H1 (cell line): Measurements from ENCODE around the gene COG3. TPM values are rescaled to one million over a fixed set of nuclear protein-coding genes. Genes with fewer than 3 reads are reported as not detected.

Source experiments
- CTCF ChIA-PET: fragments of 300-600 bp; sonication (Branson Sonifier 250); formaldehyde crosslinking; loops from one replicate; lab custom pipeline; 2021; ENCODE audit not compliant: partially characterized antibody; lab: Charles Lee
- POLR2A ChIA-PET: fragments of 300-600 bp; sonication (Branson Sonifier 250); formaldehyde crosslinking; loops from one replicate; lab custom pipeline; 2021; ENCODE audit warnings: inconsistent platforms; ENCODE audit not compliant: partially characterized antibody; lab: Charles Lee
- DNase-seq, 2 experiments: peaks; one replicate each; pipeline versions ENCODE4 v3.0.0 to v3.0.0-alpha.2; 2010 to 2022; ENCODE audit warnings: low spot score in 2 of 2, low read depth in 1 of 2, mixed read lengths in 1 of 2
- FAIRE-seq: peaks from 2 replicates; lab custom pipeline; 2011; peaks lifted over from hg19 to GRCh38; lab: Jason Lieb, UNC
- H2AFZ ChIP-seq: 2 replicates; pipeline ENCODE4 v1.8.1; 2012; ENCODE audit warnings: low read length, inconsistent platforms
- H2AK5ac ChIP-seq: 2 replicates; pipeline ENCODE4 v1.6.1; 2013; ENCODE audit warnings: low read depth, low read length
- H2BK120ac ChIP-seq: replicated peaks from 2 replicates; pipeline ENCODE3; 2013; ENCODE audit warnings: low read depth, low read length, inconsistent platforms
- H2BK12ac ChIP-seq: 2 replicates; pipeline ENCODE4 v1.6.1; 2013; ENCODE audit warnings: low read depth, low read length
- H2BK15ac ChIP-seq: 2 replicates; pipeline ENCODE4 v1.6.1; 2013; ENCODE audit warnings: low read length
- H2BK20ac ChIP-seq: 2 replicates; pipeline ENCODE4 v1.6.1; 2013; ENCODE audit warnings: low read length
- H2BK5ac ChIP-seq: 2 replicates; pipeline ENCODE4 v1.6.1; 2013; ENCODE audit warnings: low read depth, low read length
- H3K14ac ChIP-seq: 2 replicates; pipeline ENCODE4 v1.6.1; 2013; ENCODE audit warnings: inconsistent platforms; ENCODE audit not compliant: insufficient read length
- H3K18ac ChIP-seq: 2 replicates; pipeline ENCODE4 v1.6.1; 2013; ENCODE audit warnings: low read length; ENCODE audit errors: extremely low read depth
- H3K23ac ChIP-seq: 2 replicates; pipeline ENCODE4 v1.6.1; 2013; ENCODE audit warnings: inconsistent platforms; ENCODE audit not compliant: insufficient read length
- H3K23me2 ChIP-seq: 2 replicates; pipeline ENCODE4 v1.6.1; 2013; ENCODE audit warnings: low read depth, low read length
- H3K27ac ChIP-seq: 2 replicates; pipeline ENCODE4 v1.6.1; 2011; ENCODE audit warnings: low read depth, low read length, inconsistent platforms
- H3K27me3 ChIP-seq, 4 experiments: replicated peaks in 1 of 4; 1 replicate in 1 of 4; 2 replicates in 3 of 4; pipeline versions ENCODE4 v1.6.1 to v1.8.1; 2011 to 2013; ENCODE audit warnings: low read length in 3 of 4, mild to moderate bottlenecking in 3 of 4, inconsistent platforms in 2 of 4, mixed read lengths in 2 of 4, moderate library complexity in 1 of 4; ENCODE audit not compliant: control insufficient read depth in 3 of 4, insufficient read depth in 3 of 4; ENCODE audit errors: extremely low read depth in 1 of 4
- H3K36me3 ChIP-seq, 4 experiments: 2 replicates each; pipeline versions ENCODE4 v1.6.1 to v1.8.1; 2011 to 2013; ENCODE audit warnings: mild to moderate bottlenecking in 4 of 4, low read length in 3 of 4, moderate library complexity in 2 of 4, control low read depth in 1 of 4, inconsistent platforms in 1 of 4; ENCODE audit not compliant: insufficient read depth in 4 of 4, control insufficient read depth in 2 of 4
- H3K4ac ChIP-seq: replicated peaks from 2 replicates; pipeline ENCODE3; 2013; ENCODE audit warnings: low read length, low read depth, mixed read lengths, inconsistent platforms; ENCODE audit not compliant: insufficient read length
- H3K4me1 ChIP-seq, 4 experiments: replicated peaks in 1 of 4; 1 replicate in 1 of 4; 2 replicates in 3 of 4; pipeline versions ENCODE4 v1.6.1 to v1.8.1; 2011 to 2013; ENCODE audit warnings: low read length in 3 of 4, inconsistent platforms in 2 of 4, mixed read lengths in 1 of 4; ENCODE audit not compliant: insufficient read depth in 4 of 4, control insufficient read depth in 3 of 4
- H3K4me2 ChIP-seq, 2 experiments: 2 replicates each; pipeline versions ENCODE4 v1.6.1 to v1.8.1; 2011 to 2013; ENCODE audit warnings: low read depth in 2 of 2, low read length in 2 of 2, control low read depth in 1 of 2, inconsistent platforms in 1 of 2, mild to moderate bottlenecking in 1 of 2; ENCODE audit not compliant: insufficient read depth in 1 of 2
- H3K4me3 ChIP-seq, 4 experiments: fragments of 200-600, 300-600 bp in 1 of 4; sonication (generic), shearing (Covaris generic), sonication (Bioruptor Twin) in 1 of 4; 2 replicates each; pipeline versions ENCODE4 v1.5.1 to v1.8.1; 2011 to 2016; ENCODE audit warnings: low read length in 4 of 4, low read depth in 3 of 4, control low read depth in 2 of 4, inconsistent platforms in 2 of 4, mild to moderate bottlenecking in 2 of 4, mixed read lengths in 1 of 4, moderate library complexity in 1 of 4; ENCODE audit not compliant: insufficient read depth in 2 of 4; ENCODE audit errors: extremely low read depth in 1 of 4
- H3K56ac ChIP-seq: replicated peaks from 2 replicates; pipeline ENCODE3; 2013; ENCODE audit warnings: low read depth, mild to moderate bottlenecking, mixed read lengths, low read length, inconsistent platforms; ENCODE audit not compliant: insufficient read length
- H3K79me1 ChIP-seq: 2 replicates; pipeline ENCODE4 v1.6.1; 2013; ENCODE audit warnings: low read depth, low read length, control low read depth
- H3K79me2 ChIP-seq, 2 experiments: 2 replicates each; pipeline versions ENCODE4 v1.6.1 to v1.8.1; 2012 to 2013; ENCODE audit warnings: low read length in 2 of 2, mild to moderate bottlenecking in 2 of 2, inconsistent platforms in 1 of 2; ENCODE audit not compliant: insufficient read depth in 2 of 2, control insufficient read depth in 1 of 2
- H3K9ac ChIP-seq, 4 experiments: replicated peaks in 1 of 4; 1 replicate in 1 of 4; 2 replicates in 3 of 4; pipeline versions ENCODE4 v1.6.1 to v1.8.1; 2011 to 2013; ENCODE audit warnings: low read depth in 3 of 4, low read length in 3 of 4, control low read depth in 2 of 4, mild to moderate bottlenecking in 2 of 4, moderate library complexity in 2 of 4, inconsistent platforms in 1 of 4; ENCODE audit errors: extremely low read depth in 1 of 4
- H3K9me3 ChIP-seq, 2 experiments: 2 replicates each; pipeline versions ENCODE4 v1.6.1 to v1.8.1; 2012 to 2013; ENCODE audit warnings: mild to moderate bottlenecking in 2 of 2, moderate library complexity in 2 of 2, control low read depth in 1 of 2, inconsistent platforms in 1 of 2, low read depth in 1 of 2, low read length in 1 of 2, mixed read lengths in 1 of 2; ENCODE audit not compliant: insufficient read depth in 2 of 2
- H4K20me1 ChIP-seq, 2 experiments: replicated peaks in 1 of 2; 2 replicates each; pipeline versions ENCODE3 to v1.8.1; 2011 to 2013; ENCODE audit warnings: inconsistent platforms in 2 of 2, low read length in 2 of 2, mild to moderate bottlenecking in 1 of 2; ENCODE audit not compliant: insufficient read depth in 2 of 2, control insufficient read depth in 1 of 2
- H4K5ac ChIP-seq: 2 replicates; pipeline ENCODE4 v1.6.1; 2013; ENCODE audit warnings: low read length, low read depth, mixed read lengths, inconsistent platforms; ENCODE audit not compliant: insufficient read length
- H4K8ac ChIP-seq: 2 replicates; pipeline ENCODE4 v1.8.0; 2013; ENCODE audit warnings: mild to moderate bottlenecking, moderate library complexity, low read length, inconsistent platforms; ENCODE audit not compliant: insufficient read depth; ENCODE audit errors: extremely low read depth
- H4K91ac ChIP-seq: replicated peaks from 2 replicates; pipeline ENCODE3; 2013; ENCODE audit warnings: low read length, mixed read lengths, inconsistent platforms; ENCODE audit not compliant: insufficient read length
- CBX5 ChIP-seq: fragments of 300-800, 300-1000 bp; sonication (generic); IDR thresholded peaks from 2 replicates; pipeline ENCODE4 v1.7.1; 2016; ENCODE audit warnings: antibody characterized with exemption, low read length, low read depth
- CBX8 ChIP-seq: fragments of 300-800, 300-1000 bp; sonication (generic); IDR thresholded peaks from 2 replicates; pipeline ENCODE4 v1.7.1; 2016; ENCODE audit warnings: low read depth, low read length, borderline replicate concordance
- EP300 ChIP-seq, 2 experiments: IDR thresholded peaks; 1 replicate in 1 of 2; 2 replicates in 1 of 2; pipeline ENCODE4 v1.6.1; 2011 to 2012; ENCODE audit warnings: low read depth in 2 of 2, low read length in 2 of 2, mild to moderate bottlenecking in 2 of 2, borderline replicate concordance in 1 of 2, inconsistent platforms in 1 of 2, moderate library complexity in 1 of 2
- HDAC6 ChIP-seq: IDR thresholded peaks from one replicate; pipeline ENCODE4 v1.7.1; 2012; ENCODE audit warnings: low read depth, mild to moderate bottlenecking, inconsistent platforms, low read length, moderate library complexity
- JUND ChIP-seq: IDR thresholded peaks from 2 replicates; pipeline ENCODE4 v1.6.1; 2011; ENCODE audit warnings: mild to moderate bottlenecking, improper control_type of control experiment, low read length
- SIX5 ChIP-seq: IDR thresholded peaks from 2 replicates; pipeline ENCODE4 v1.6.1; 2011; ENCODE audit warnings: mild to moderate bottlenecking, low read depth, low read length
- SRF ChIP-seq: IDR thresholded peaks from 2 replicates; pipeline ENCODE4 v1.6.1; 2011; ENCODE audit warnings: mild to moderate bottlenecking, low read depth, low read length, moderate library complexity
- SUZ12 ChIP-seq: fragments of 200-600 bp; sonication (generic); IDR thresholded peaks from 2 replicates; pipeline ENCODE4 v1.6.1; 2012; ENCODE audit warnings: mild to moderate bottlenecking, inconsistent platforms, low read length, moderate library complexity, mixed read lengths
- ZNF274 ChIP-seq: IDR thresholded peaks from 2 replicates; pipeline ENCODE4 v1.7.0; 2012; ENCODE audit warnings: low read length, borderline replicate concordance; ENCODE audit errors: extremely low read depth
- WGBS, 2 experiments: shearing (Covaris generic) in 1 of 2; methylation state at CpG; one replicate each; pipeline versions ENCODE4 v1.1.6 to v1.1.7; 2013 to 2015; ENCODE audit warnings: low lambda C conversion rate in 2 of 2, mixed read lengths in 2 of 2, inconsistent platforms in 1 of 2, low coverage in 1 of 2, missing lambda C conversion rate in 1 of 2; ENCODE audit not compliant: insufficient replicate concordance in 2 of 2, insufficient coverage in 1 of 2, insufficient read length in 1 of 2; ENCODE audit errors: extremely low coverage in 1 of 2, missing lambda C conversion rate in 1 of 2; 5-methylcytosine and 5-hydroxymethylcytosine counted together
- polyA plus RNA-seq, 7 experiments: library from polyadenylated mRNA; depleted of rRNA in 3 of 7; stranded (reverse) in 5 of 7; unstranded in 2 of 7; fragments of >200 nt in 5 of 7; fragments of 200-250 nt in 2 of 7; gene quantifications; 1 replicate in 5 of 7; 2 replicates in 1 of 7; 4 replicates in 1 of 7; pipeline versions ENCODE4 v1.2.1 to v1.2.3, GENCODE V29; 2011 to 2013; ENCODE audit warnings: missing spikeins in 2 of 7, mixed read lengths in 2 of 7
- total RNA-seq: library from RNA; stranded (reverse); fragmentation: NEBNext Ultra II Directional; extraction: Animal tissue kit (Norgen Biotek cat#: 25700); gene quantifications from 2 replicates; pipeline ENCODE4 v1.2.1, GENCODE V29; 2021
- TF ChIP-seq, protein P1 (sequence below), 3 experiments: IDR thresholded peaks; 1 replicate in 2 of 3; 2 replicates in 1 of 3; pipeline versions ENCODE4 v1.5.1 to v1.6.1; 2011; ENCODE audit warnings: low read length in 3 of 3, mild to moderate bottlenecking in 3 of 3, inconsistent platforms in 2 of 3, low read depth in 1 of 3, moderate library complexity in 1 of 3; ENCODE audit not compliant: insufficient read depth in 1 of 3; ENCODE audit errors: control extremely low read depth in 1 of 3
- TF ChIP-seq, protein P2 (sequence below): IDR thresholded peaks from 2 replicates; pipeline ENCODE4 v1.6.1; 2012; ENCODE audit warnings: inconsistent platforms

COG3 gene
- total and polyA plus RNA-seq, 2 of the 8 experiments (the other 6 are each of a cell fraction or from before 2014, with no cell fraction given): 12.7 to 13.5 TPM

DNA sequence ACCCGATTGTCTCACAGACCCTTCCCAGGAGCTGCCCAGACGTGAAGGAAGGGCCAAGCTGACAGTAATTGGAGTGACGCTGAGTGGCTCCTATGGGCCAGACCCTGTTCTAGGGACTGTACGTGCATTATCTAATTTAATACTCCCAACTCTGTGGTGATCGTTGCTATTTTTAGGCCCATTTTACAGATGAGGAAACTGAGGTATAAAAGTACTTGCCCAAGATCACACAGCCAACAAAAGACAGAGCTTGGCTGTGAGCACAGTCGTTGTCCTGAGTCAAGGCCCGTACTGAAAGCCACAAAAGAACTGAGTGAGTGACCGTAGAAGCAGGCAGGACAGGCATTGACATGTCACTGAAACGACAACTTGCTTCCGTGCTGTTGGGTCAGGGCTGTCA, 76.1 kb downstream of the COG3 start:
- H2BK5ac ChIP-seq: no peak overlapping the region
- H3K79me1 ChIP-seq: no peaks in the 10 kb centered on the region
- no peaks in the 10 kb centered on the region for H3K9me3 ChIP-seq
- H2BK15ac ChIP-seq: no peak overlapping the region
- no peak overlapping the region for H2AFZ ChIP-seq
- H3K18ac ChIP-seq: no peak overlapping the region
- no peak overlapping the region for H3K9ac ChIP-seq
- no peak overlapping the region for H3K4ac ChIP-seq
- no peak overlapping the region for H4K91ac ChIP-seq
- 91% methylated on average over 10 of the region's 10 CpGs; no CpG with 5 or more reads in 1 of the 2 experiments for WGBS, 2 experiments
- H4K8ac ChIP-seq: peak overlapping the region; percentile 53; the same call in 1 of the 2 replicates
- no peak overlapping the region for H3K56ac ChIP-seq
- no peak overlapping the region for H2AK5ac ChIP-seq
- no peaks in the 10 kb centered on the region for H3K23me2 ChIP-seq
- H3K14ac ChIP-seq: no peak overlapping the region
- no peak overlapping the region for H3K4me3 ChIP-seq
- DNase-seq: no peak
- POLR2A ChIA-PET: no interaction called here
- H3K4me1 ChIP-seq: peaks cover 0 to 2% (median 0%) of the 10 kb centered on the region in 4 experiments; a peak in 3 of 7 replicates
- no peak overlapping the region for H3K27ac ChIP-seq
- CTCF ChIA-PET: interaction anchor here (1.3 kb wide), 1 partner anchor 22 kb away, joined by 3 read pairs; no protein-coding TSS in a partner anchor
- no peak overlapping the region for H2BK12ac ChIP-seq
- no peak overlapping the region for H3K4me2 ChIP-seq
- H4K5ac ChIP-seq: no peak overlapping the region
- no peaks in the 10 kb centered on the region; a peak in 2 of 8 replicates for H3K36me3 ChIP-seq
- H3K27me3 ChIP-seq: no peaks in the 10 kb centered on the region
- no peak overlapping the region for H2BK120ac ChIP-seq
- no peak for FAIRE-seq
- H4K20me1 ChIP-seq: no peaks in the 10 kb centered on the region
- peak overlapping the region; percentile 11 for H3K23ac ChIP-seq
- no peaks in the 10 kb centered on the region for H3K79me2 ChIP-seq
- no peak overlapping the region for H2BK20ac ChIP-seq
- TF ChIP-seq, protein P1, sequence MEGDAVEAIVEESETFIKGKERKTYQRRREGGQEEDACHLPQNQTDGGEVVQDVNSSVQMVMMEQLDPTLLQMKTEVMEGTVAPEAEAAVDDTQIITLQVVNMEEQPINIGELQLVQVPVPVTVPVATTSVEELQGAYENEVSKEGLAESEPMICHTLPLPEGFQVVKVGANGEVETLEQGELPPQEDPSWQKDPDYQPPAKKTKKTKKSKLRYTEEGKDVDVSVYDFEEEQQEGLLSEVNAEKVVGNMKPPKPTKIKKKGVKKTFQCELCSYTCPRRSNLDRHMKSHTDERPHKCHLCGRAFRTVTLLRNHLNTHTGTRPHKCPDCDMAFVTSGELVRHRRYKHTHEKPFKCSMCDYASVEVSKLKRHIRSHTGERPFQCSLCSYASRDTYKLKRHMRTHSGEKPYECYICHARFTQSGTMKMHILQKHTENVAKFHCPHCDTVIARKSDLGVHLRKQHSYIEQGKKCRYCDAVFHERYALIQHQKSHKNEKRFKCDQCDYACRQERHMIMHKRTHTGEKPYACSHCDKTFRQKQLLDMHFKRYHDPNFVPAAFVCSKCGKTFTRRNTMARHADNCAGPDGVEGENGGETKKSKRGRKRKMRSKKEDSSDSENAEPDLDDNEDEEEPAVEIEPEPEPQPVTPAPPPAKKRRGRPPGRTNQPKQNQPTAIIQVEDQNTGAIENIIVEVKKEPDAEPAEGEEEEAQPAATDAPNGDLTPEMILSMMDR (IDR thresholded peaks at IDR 0.05; ENCODE audit: control extremely low read depth in 1 of 3, insufficient read depth in 1 of 3, low read depth in 1 of 3, low read length in 3 of 3): no peak
- TF ChIP-seq SIX5 (no peak), HDAC6 (no peak), JUND (no peak), SUZ12 (no peak), SRF (no peak), CBX5 (no peak), EP300 (IDR thresholded peaks at IDR 0.05; ENCODE audit: borderline replicate concordance in 1 of 2, low read depth in 2 of 2, low read length in 2 of 2) (no peak), ZNF274 (no peak), CBX8 (no peak)
- TF ChIP-seq, protein P2, sequence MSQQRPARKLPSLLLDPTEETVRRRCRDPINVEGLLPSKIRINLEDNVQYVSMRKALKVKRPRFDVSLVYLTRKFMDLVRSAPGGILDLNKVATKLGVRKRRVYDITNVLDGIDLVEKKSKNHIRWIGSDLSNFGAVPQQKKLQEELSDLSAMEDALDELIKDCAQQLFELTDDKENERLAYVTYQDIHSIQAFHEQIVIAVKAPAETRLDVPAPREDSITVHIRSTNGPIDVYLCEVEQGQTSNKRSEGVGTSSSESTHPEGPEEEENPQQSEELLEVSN: no peak
